Keratinocyte (primary cell): Measurements from ENCODE around the gene OLFML2B. TPM values are rescaled to one million over a fixed set of nuclear protein-coding genes. Genes with fewer than 3 reads are reported as not detected.

Experiments
- DNase-seq: peaks from one replicate; pipeline ENCODE4 v3.0.0-alpha.2; 2011; ENCODE audit warnings: low read depth, missing footprints, low spot score
- FAIRE-seq: peaks from 2 replicates; lab custom pipeline; 2011; peaks lifted over from hg19 to GRCh38; lab: Jason Lieb, UNC
- H2AFZ ChIP-seq: 2 replicates; pipeline ENCODE4 v1.6.0; 2012; ENCODE audit warnings: low read length, control low read depth, inconsistent platforms; ENCODE audit not compliant: control insufficient read depth
- H3K27ac ChIP-seq: 2 replicates; pipeline ENCODE4 v1.5.1; 2011; ENCODE audit warnings: low read length; ENCODE audit not compliant: control insufficient read depth, insufficient read depth
- H3K27me3 ChIP-seq: 3 replicates; pipeline ENCODE4 v1.6.0; 2011; ENCODE audit warnings: low read length; ENCODE audit not compliant: control insufficient read depth, insufficient read depth; ENCODE audit errors: extremely low read depth
- H3K36me3 ChIP-seq, 2 experiments: 2 replicates in 1 of 2; 3 replicates in 1 of 2; pipeline ENCODE4 v1.5.1; 2011; ENCODE audit warnings: low read length in 2 of 2, mild to moderate bottlenecking in 1 of 2; ENCODE audit not compliant: control insufficient read depth in 2 of 2, insufficient read depth in 2 of 2; ENCODE audit errors: extremely low read depth in 1 of 2
- H3K4me1 ChIP-seq: 3 replicates; pipeline ENCODE4 v1.5.1; 2011; ENCODE audit warnings: low read length; ENCODE audit not compliant: control insufficient read depth, insufficient read depth; ENCODE audit errors: extremely low read depth
- H3K4me2 ChIP-seq: 3 replicates; pipeline ENCODE4 v1.6.0; 2011; ENCODE audit warnings: low read depth, low read length; ENCODE audit not compliant: control insufficient read depth, insufficient read depth; ENCODE audit errors: extremely low read depth
- H3K4me3 ChIP-seq, 3 experiments: fragments of 200-600 bp in 1 of 3; sonication (generic) in 1 of 3; 2 replicates in 2 of 3; 3 replicates in 1 of 3; pipeline ENCODE4 v1.5.1; 2011 to 2016; ENCODE audit warnings: low read length in 3 of 3, mild to moderate bottlenecking in 3 of 3, control low read depth in 2 of 3, inconsistent platforms in 1 of 3, low read depth in 1 of 3, mixed read lengths in 1 of 3, mixed run types in 1 of 3, moderate library complexity in 1 of 3; ENCODE audit not compliant: control insufficient read depth in 2 of 3, insufficient read depth in 2 of 3; ENCODE audit errors: extremely low read depth in 1 of 3
- H3K79me2 ChIP-seq: 2 replicates; pipeline ENCODE4 v1.6.0; 2012; ENCODE audit warnings: low read length; ENCODE audit not compliant: control insufficient read depth, insufficient read depth
- H3K9ac ChIP-seq: 3 replicates; pipeline ENCODE4 v1.6.0; 2011; ENCODE audit warnings: low read length; ENCODE audit not compliant: control insufficient read depth, insufficient read depth; ENCODE audit errors: extremely low read depth
- H3K9me1 ChIP-seq: 3 replicates; pipeline ENCODE4 v1.6.0; 2011; ENCODE audit warnings: low read length; ENCODE audit not compliant: control insufficient read depth, insufficient read depth; ENCODE audit errors: extremely low read depth
- H3K9me3 ChIP-seq: 2 replicates; pipeline ENCODE4 v1.5.1; 2012; ENCODE audit warnings: low read depth, low read length; ENCODE audit not compliant: control insufficient read depth
- H4K20me1 ChIP-seq: 3 replicates; pipeline ENCODE4 v1.6.0; 2011; ENCODE audit warnings: low read length; ENCODE audit not compliant: control insufficient read depth, insufficient read depth; ENCODE audit errors: extremely low read depth
- CTCF ChIP-seq, 3 experiments: IDR thresholded peaks in 1 of 3; conservative IDR thresholded peaks in 1 of 3; optimal IDR thresholded peaks in 1 of 3; 2 replicates in 2 of 3; 3 replicates in 1 of 3; pipeline versions ENCODE3 to v1.5.1; 2011; ENCODE audit warnings: low read length in 3 of 3, mild to moderate bottlenecking in 3 of 3, moderate library complexity in 2 of 3, control low read depth in 1 of 3, inconsistent platforms in 1 of 3; ENCODE audit not compliant: insufficient read depth in 2 of 3; ENCODE audit errors: extremely low read depth in 1 of 3
- EZH2 ChIP-seq: IDR thresholded peaks from one replicate; pipeline ENCODE4 v1.6.1; 2012; ENCODE audit warnings: inconsistent platforms, mild to moderate bottlenecking, low read length, moderate library complexity
- dilution Hi-C: fragments of 300-500 bp; cut with MboI; formaldehyde crosslinking; loops from one replicate; pipeline ENCODE4 v1.7.0; 2020; ENCODE audit warnings: low sequenced_read_pairs; ENCODE audit not compliant: extremely low pct_ligation_motif_present
- polyA plus RNA-seq, 5 experiments: library from polyadenylated mRNA; depleted of rRNA in 3 of 5; stranded (reverse) in 3 of 5; stranded (forward) in 1 of 5; unstranded in 1 of 5; fragments of >200 nt; gene quantifications; 1 replicate in 1 of 5; 2 replicates in 3 of 5; 3 replicates in 1 of 5; pipeline versions ENCODE4 v1.2.1 to v1.2.3, GENCODE V29; 2011 to 2012; ENCODE audit warnings: missing spikeins in 2 of 5, low read depth in 1 of 5, low replicate concordance in 1 of 5

Gene OLFML2B
- polyA plus RNA-seq, 1 donor (not counting 4 experiments of a cell fraction or from before 2014, with no cell fraction given): not detected

- DNase-seq: no peak
- no peaks in the 10 kb centered on the region for H3K9me3 ChIP-seq
- no peaks in the 10 kb centered on the region for H3K36me3 ChIP-seq
- H3K4me1 ChIP-seq: peaks cover 5% of the 10 kb centered on the region
- dilution Hi-C loops: no loop called here
- no peak overlapping the region for H3K27ac ChIP-seq
- no peak for FAIRE-seq
- no peak overlapping the region for H2AFZ ChIP-seq
- no peaks in the 10 kb centered on the region for H3K9me1 ChIP-seq
- no peak overlapping the region for H3K4me3 ChIP-seq
- peaks cover 80% of the 10 kb centered on the region for H3K27me3 ChIP-seq
- TF ChIP-seq EZH2 (no peak), CTCF (optimal IDR thresholded peaks at IDR 0.05 in 1 of 3, IDR thresholded peaks at IDR 0.05 in 1 of 3, conservative IDR thresholded peaks at IDR 0.05 in 1 of 3; ENCODE audit: extremely low read depth in 1 of 3, insufficient read depth in 2 of 3, low read length in 3 of 3) (no peak)
- H3K4me2 ChIP-seq: no peak overlapping the region
- no peaks in the 10 kb centered on the region for H4K20me1 ChIP-seq
- H3K79me2 ChIP-seq: no peaks in the 10 kb centered on the region
- H3K9ac ChIP-seq: no peak overlapping the region
These were observed 14.9 kb downstream of the OLFML2B start for GRCh38 chr1:162008799-162009198.

GRCh38 chr1:162007466-162007865 is 16.2 kb downstream of the OLFML2B start:
- Histone ChIP-seq H3K9me1 (no peaks in the 10 kb centered on the region), H4K20me1 (no peaks in the 10 kb centered on the region), H3K9me3 (no peaks in the 10 kb centered on the region), H3K27ac (no peak overlapping the region), H3K79me2 (no peaks in the 10 kb centered on the region), H3K36me3 (no peaks in the 10 kb centered on the region), H3K4me3 (no peak overlapping the region), H3K27me3 (peaks cover 82% of the 10 kb centered on the region), H3K9ac (no peak overlapping the region), H2AFZ (no peak overlapping the region), H3K4me1 (peaks cover 9% of the 10 kb centered on the region), H3K4me2 (no peak overlapping the region)
- FAIRE-seq (no peak), DNase-seq (no peak)
- no peak for TF ChIP-seq CTCF (optimal IDR thresholded peaks at IDR 0.05 in 1 of 3, IDR thresholded peaks at IDR 0.05 in 1 of 3, conservative IDR thresholded peaks at IDR 0.05 in 1 of 3; ENCODE audit: extremely low read depth in 1 of 3, insufficient read depth in 2 of 3, low read length in 3 of 3)
- TF ChIP-seq EZH2: no peak
- dilution Hi-C loops: no loop called here
